ENCODE measurements around the gene KHDC4. TPM values are rescaled to one million over a fixed set of nuclear protein-coding genes. Genes with fewer than 3 reads are reported as not detected.

Gene KHDC4
- total and polyA plus RNA-seq, 2 donors (not counting 1 experiment from before 2014, with no cell fraction given) = 24.6 to 25.4 TPM

- Histone ChIP-seq H3K79me2 (ENCODE audit: control insufficient read depth, insufficient read depth, low read length) (no peaks in the 10 kb centered on the region), H3K4me3 (replicated peaks in 1 of 4; ENCODE audit: control extremely low read depth in 1 of 4, insufficient read depth in 1 of 4, low read depth in 3 of 4, low read length in 4 of 4) (no peak overlapping the region), H3K9me3 (ENCODE audit: control insufficient read depth, insufficient read depth, low read depth, low read length) (no peaks in the 10 kb centered on the region), H3K9ac (ENCODE audit: insufficient read depth, low read length) (no peak overlapping the region), H4K20me1 (ENCODE audit: control insufficient read depth, extremely low read depth, insufficient read depth, low read length) (no peaks in the 10 kb centered on the region), H3K27me3 (ENCODE audit: control insufficient read depth, insufficient read depth, low read length) (no peaks in the 10 kb centered on the region), H2AFZ (ENCODE audit: low read length) (no peak overlapping the region), H3K4me2 (ENCODE audit: extremely low read depth, insufficient read depth, low read length) (no peak overlapping the region), H3K4me1 (ENCODE audit: control insufficient read depth, extremely low read depth, insufficient read depth, low read length) (peaks cover 19% of the 10 kb centered on the region), H3K36me3 (ENCODE audit: control insufficient read depth, insufficient read depth, low read length) (no peaks in the 10 kb centered on the region), H3K27ac (ENCODE audit: insufficient read depth, low read length) (no peak overlapping the region)
- DNase-seq (ENCODE audit: low read depth in 2 of 2) = peak in 1 of 2 donors; percentile 59
- TF ChIP-seq EZH2 (IDR thresholded peaks at IDR 0.05; ENCODE audit: low read length, missing control alignments) (no peak), CTCF (conservative IDR thresholded peaks at IDR 0.05 in 1 of 2, IDR thresholded peaks at IDR 0.05 in 1 of 2; ENCODE audit: low read depth in 1 of 2, low read length in 2 of 2) (no peak)
These were observed 44.6 kb downstream of the KHDC4 start for GRCh38 chr1:155889566-155889965.

- DNase-seq (ENCODE audit: low read depth in 2 of 2) = peak in 1 of 2 donors; percentile 59
- H3K4me1 ChIP-seq (ENCODE audit: control insufficient read depth, extremely low read depth, insufficient read depth, low read length) = peaks cover 21% of the 10 kb centered on the region
These were observed 45.7 kb downstream of the KHDC4 start for GRCh38 chr1:155888481-155888880.

DNA sequence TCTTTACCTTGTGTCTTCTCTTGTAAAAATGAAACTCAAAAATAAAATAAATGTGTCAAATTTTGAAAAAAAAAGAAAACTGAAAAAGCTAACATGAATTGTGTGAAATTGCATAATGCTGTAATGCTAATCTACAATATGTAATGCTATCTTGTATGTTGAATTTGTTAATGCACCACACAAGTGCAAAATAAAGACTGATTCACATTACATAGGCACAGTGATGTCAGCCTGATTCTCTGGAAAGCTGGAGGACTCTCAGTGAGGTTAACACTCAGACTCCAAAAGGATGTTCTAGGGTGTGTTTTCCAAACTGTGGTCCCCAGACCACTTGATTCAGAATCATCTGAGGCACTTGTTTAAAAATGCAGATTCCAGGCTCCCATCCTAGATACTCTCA, 49.2 kb downstream of the KHDC4 start:
- Histone ChIP-seq H3K9ac (ENCODE audit: insufficient read depth, low read length) (no peak overlapping the region), H3K27ac (ENCODE audit: insufficient read depth, low read length) (no peak overlapping the region), H3K4me1 (ENCODE audit: control insufficient read depth, extremely low read depth, insufficient read depth, low read length) (peaks cover 9% of the 10 kb centered on the region), H2AFZ (ENCODE audit: low read length) (no peak overlapping the region), H3K9me3 (ENCODE audit: control insufficient read depth, insufficient read depth, low read depth, low read length) (no peaks in the 10 kb centered on the region), H3K27me3 (ENCODE audit: control insufficient read depth, insufficient read depth, low read length) (no peaks in the 10 kb centered on the region), H3K4me2 (ENCODE audit: extremely low read depth, insufficient read depth, low read length) (no peak overlapping the region), H4K20me1 (ENCODE audit: control insufficient read depth, extremely low read depth, insufficient read depth, low read length) (no peaks in the 10 kb centered on the region), H3K79me2 (ENCODE audit: control insufficient read depth, insufficient read depth, low read length) (no peaks in the 10 kb centered on the region), H3K36me3 (ENCODE audit: control insufficient read depth, insufficient read depth, low read length) (no peaks in the 10 kb centered on the region), H3K4me3 (replicated peaks in 1 of 4; ENCODE audit: control extremely low read depth in 1 of 4, insufficient read depth in 1 of 4, low read depth in 3 of 4, low read length in 4 of 4) (no peak overlapping the region)
- no peak for DNase-seq (ENCODE audit: low read depth in 2 of 2)
- no peak for TF ChIP-seq CTCF (conservative IDR thresholded peaks at IDR 0.05 in 1 of 2, IDR thresholded peaks at IDR 0.05 in 1 of 2; ENCODE audit: low read depth in 1 of 2, low read length in 2 of 2)
- TF ChIP-seq EZH2 (IDR thresholded peaks at IDR 0.05; ENCODE audit: low read length, missing control alignments) = no peak

More at GRCh38 chr1:155888481-155888880, 45.7 kb downstream of the KHDC4 start:
- Histone ChIP-seq H3K27me3 (ENCODE audit: control insufficient read depth, insufficient read depth, low read length) (no peaks in the 10 kb centered on the region), H3K4me2 (ENCODE audit: extremely low read depth, insufficient read depth, low read length) (no peak overlapping the region), H3K4me3 (replicated peaks in 1 of 4; ENCODE audit: control extremely low read depth in 1 of 4, insufficient read depth in 1 of 4, low read depth in 3 of 4, low read length in 4 of 4) (no peak overlapping the region), H3K9ac (ENCODE audit: insufficient read depth, low read length) (no peak overlapping the region), H3K27ac (ENCODE audit: insufficient read depth, low read length) (no peak overlapping the region), H3K9me3 (ENCODE audit: control insufficient read depth, insufficient read depth, low read depth, low read length) (no peaks in the 10 kb centered on the region), H3K36me3 (ENCODE audit: control insufficient read depth, insufficient read depth, low read length) (no peaks in the 10 kb centered on the region), H3K79me2 (ENCODE audit: control insufficient read depth, insufficient read depth, low read length) (no peaks in the 10 kb centered on the region), H4K20me1 (ENCODE audit: control insufficient read depth, extremely low read depth, insufficient read depth, low read length) (no peaks in the 10 kb centered on the region), H2AFZ (ENCODE audit: low read length) (no peak overlapping the region)
- TF ChIP-seq EZH2 (IDR thresholded peaks at IDR 0.05; ENCODE audit: low read length, missing control alignments) (no peak), CTCF (conservative IDR thresholded peaks at IDR 0.05 in 1 of 2, IDR thresholded peaks at IDR 0.05 in 1 of 2; ENCODE audit: low read depth in 1 of 2, low read length in 2 of 2) (no peak)
